ENCODE results near the gene OR8S1.

Gene OR8S1

GRCh38 chr12:48556631-48557030 lies 31.2 kb downstream of the OR8S1 start:
- DNase-seq (ENCODE audit: low read depth), result no peak

- no peak for DNase-seq (ENCODE audit: low read depth)
Observed at GRCh38 chr12:48557919-48558318, 32.5 kb downstream of the OR8S1 start.

GRCh38 chr12:48567731-48568130 lies 42.3 kb downstream of the OR8S1 start:
- no peak for DNase-seq (ENCODE audit: low read depth)

- DNase-seq (ENCODE audit: low read depth), result no peak
Observed at GRCh38 chr12:48569946-48570345, 44.5 kb downstream of the OR8S1 start, which contains the start of gene LALBA. Gene LALBA (minus strand): TSS chr12:48570046. CDS start chr12:48570020, 26 bp downstream.

GRCh38 chr12:48572326-48572725 lies 46.9 kb downstream of the OR8S1 start:
- DNase-seq (ENCODE audit: low read depth), result no peak

All from T-helper 22 cell (primary cell).